Breast epithelium (tissue), 3 donors: ENCODE data around the gene PTPN11.

Source experiments
- CTCF ChIP-seq, 3 donors: fragments of 450-650 bp; IDR thresholded peaks; one replicate each; pipeline ENCODE4 v1.5.1; 2016 to 2017; ENCODE audit warnings: antibody characterized with exemption in 3 of 3, mild to moderate bottlenecking in 3 of 3, moderate library complexity in 3 of 3
- POLR2A ChIP-seq: fragments of 450-650 bp; IDR thresholded peaks from one replicate; pipeline ENCODE4 v1.6.1; 2016; ENCODE audit warnings: antibody characterized with exemption, mild to moderate bottlenecking, moderate library complexity
- POLR2AphosphoS5 ChIP-seq, 3 donors: sonication (generic); formaldehyde crosslinking; IDR thresholded peaks; one replicate each; pipeline ENCODE4 v1.6.1; 2017; ENCODE audit warnings: antibody characterized with exemption in 3 of 3

- TF ChIP-seq CTCF (IDR thresholded peaks at IDR 0.05): no peak
- no peak for TF ChIP-seq POLR2A
- TF ChIP-seq POLR2AphosphoS5 (IDR thresholded peaks at IDR 0.05): no peak
Observed at GRCh38 chr12:112381406-112381882, 37.3 kb upstream of the PTPN11 start.
